Measurements from ENCODE around the gene BNIP3.

The BNIP3 gene

GRCh38 chr10:132001238-132001972 is 19.7 kb upstream of the BNIP3 start:
- TF ChIP-seq ZFX (IDR thresholded peaks at IDR 0.05; ENCODE audit: borderline replicate concordance) (no peak), CTCF (IDR thresholded peaks at IDR 0.05) (peak; percentile 36)
- H3K27ac ChIP-seq, result peak overlapping the region; percentile 42

- no peak for TF ChIP-seq CTCF (IDR thresholded peaks at IDR 0.05)
- no peak for TF ChIP-seq ZFX (IDR thresholded peaks at IDR 0.05; ENCODE audit: borderline replicate concordance)
- no peak overlapping the region for H3K27ac ChIP-seq
Measured at GRCh38 chr10:131998845-131999681, 17.3 kb upstream of the BNIP3 start.

- H3K27ac ChIP-seq, result peak overlapping the region; percentile 13; the same call in 1 of the 2 replicates
- TF ChIP-seq ZFX (IDR thresholded peaks at IDR 0.05; ENCODE audit: borderline replicate concordance) (no peak), CTCF (IDR thresholded peaks at IDR 0.05) (no peak)
Measured at GRCh38 chr10:131998050-131998844, 16.5 kb upstream of the BNIP3 start.

- no peak for TF ChIP-seq ZFX (IDR thresholded peaks at IDR 0.05; ENCODE audit: borderline replicate concordance)
- no peak for TF ChIP-seq CTCF (IDR thresholded peaks at IDR 0.05)
- H3K27ac ChIP-seq, result peak overlapping the region; percentile 13; the same call in 1 of the 2 replicates
Measured at GRCh38 chr10:131997366-131998049, 15.8 kb upstream of the BNIP3 start.

- no peak overlapping the region for H3K27ac ChIP-seq
- TF ChIP-seq CTCF (IDR thresholded peaks at IDR 0.05) (no peak), ZFX (IDR thresholded peaks at IDR 0.05; ENCODE audit: borderline replicate concordance) (no peak)
Measured at GRCh38 chr10:131996466-131997365, 15.0 kb upstream of the BNIP3 start.

GRCh38 chr10:131994435-131994834 is 12.7 kb upstream of the BNIP3 start:
- no peak overlapping the region for H3K27ac ChIP-seq
- TF ChIP-seq CTCF (IDR thresholded peaks at IDR 0.05), result no peak
- TF ChIP-seq ZFX (IDR thresholded peaks at IDR 0.05; ENCODE audit: borderline replicate concordance), result no peak
